Sigmoid colon (tissue), 7 donors: ENCODE results near the gene FMN2. TPM values are rescaled to one million over a fixed set of nuclear protein-coding genes. Genes with fewer than 3 reads are reported as not detected.

Experiments
- DNase-seq: peaks from one replicate; pipeline ENCODE4 v3.0.0-alpha.2; 2019
- H3K27ac ChIP-seq, 4 donors: fragments of 200-600 bp; sonication (generic); one replicate each; pipeline ENCODE4 v1.5.1; 2016 to 2019; ENCODE audit warnings: mild to moderate bottlenecking in 1 of 4
- H3K27me3 ChIP-seq, 3 donors: fragments of 200-600 bp; sonication (generic); one replicate each; pipeline ENCODE4 v1.5.1; 2019; ENCODE audit warnings: mild to moderate bottlenecking in 1 of 3
- H3K36me3 ChIP-seq, 4 donors: fragments of 200-600 bp; sonication (generic); one replicate each; pipeline ENCODE4 v1.5.1; 2016 to 2019
- H3K4me1 ChIP-seq, 4 donors: fragments of 200-600 bp; sonication (generic); one replicate each; pipeline ENCODE4 v1.5.1; 2017 to 2019
- H3K4me3 ChIP-seq, 4 donors: fragments of 200-600 bp; sonication (generic); one replicate each; pipeline ENCODE4 v1.5.1; 2017 to 2019; ENCODE audit warnings: mild to moderate bottlenecking in 2 of 4, moderate library complexity in 1 of 4
- H3K9me3 ChIP-seq, 4 donors: fragments of 200-600 bp in 3 of 4; sonication (generic) in 3 of 4; one replicate each; pipeline versions ENCODE4 v1.5.1 to v1.6.1; 2013 to 2019
- EP300 ChIP-seq, 4 donors: sonication (generic); formaldehyde crosslinking; IDR thresholded peaks; one replicate each; pipeline ENCODE4 v1.6.1; 2017; ENCODE audit warnings: antibody characterized with exemption in 4 of 4
- POLR2A ChIP-seq, 2 donors: fragments of 450-650 bp; IDR thresholded peaks; one replicate each; pipeline ENCODE4 v1.6.1; 2016; ENCODE audit warnings: antibody characterized with exemption in 2 of 2, mild to moderate bottlenecking in 2 of 2, moderate library complexity in 2 of 2
- POLR2AphosphoS5 ChIP-seq, 4 donors: sonication (generic); formaldehyde crosslinking; IDR thresholded peaks; one replicate each; pipeline ENCODE4 v1.6.1; 2017; ENCODE audit warnings: antibody characterized with exemption in 4 of 4
- WGBS, 2 donors: extraction: QIAGEN DNeasy Blood & Tissue Kit; methylation state at CpG; one replicate each; pipeline ENCODE4 v1.1.7; 2013; 5-methylcytosine and 5-hydroxymethylcytosine counted together
- intact Hi-C: fragments of 100-400 bp; cut with DNase I; formaldehyde crosslinking; loops from one replicate; pipeline ENCODE4 v1.15.1; 2023
- polyA plus RNA-seq, 3 donors: library from polyadenylated mRNA; stranded (reverse); fragments of 200-250 nt; gene quantifications; one replicate each; pipeline ENCODE4 v1.2.3, GENCODE V29; 2013
- total RNA-seq, 4 donors: library from RNA; depleted of rRNA; stranded (reverse); fragments of >200 nt; gene quantifications; one replicate each; pipeline ENCODE4 v1.1.0, GENCODE V29; 2016
- TF ChIP-seq, protein P1 (sequence below), 4 experiments: fragments of 450-650 bp in 3 of 4; fragments of 200-600 bp in 1 of 4; IDR thresholded peaks; one replicate each; pipeline ENCODE4 v1.5.1; 2016 to 2019; ENCODE audit warnings: antibody characterized with exemption in 4 of 4, mild to moderate bottlenecking in 3 of 4, moderate library complexity in 2 of 4
- donor health status: healthy with polysubstance abuse.
- donor health status: Bipolar disorder and iron deficiency.
- donor health status: healthy.

The FMN2 gene
- total and polyA plus RNA-seq, 7 donors, result 1.5 to 16.9 (median 10.3) TPM

DNA sequence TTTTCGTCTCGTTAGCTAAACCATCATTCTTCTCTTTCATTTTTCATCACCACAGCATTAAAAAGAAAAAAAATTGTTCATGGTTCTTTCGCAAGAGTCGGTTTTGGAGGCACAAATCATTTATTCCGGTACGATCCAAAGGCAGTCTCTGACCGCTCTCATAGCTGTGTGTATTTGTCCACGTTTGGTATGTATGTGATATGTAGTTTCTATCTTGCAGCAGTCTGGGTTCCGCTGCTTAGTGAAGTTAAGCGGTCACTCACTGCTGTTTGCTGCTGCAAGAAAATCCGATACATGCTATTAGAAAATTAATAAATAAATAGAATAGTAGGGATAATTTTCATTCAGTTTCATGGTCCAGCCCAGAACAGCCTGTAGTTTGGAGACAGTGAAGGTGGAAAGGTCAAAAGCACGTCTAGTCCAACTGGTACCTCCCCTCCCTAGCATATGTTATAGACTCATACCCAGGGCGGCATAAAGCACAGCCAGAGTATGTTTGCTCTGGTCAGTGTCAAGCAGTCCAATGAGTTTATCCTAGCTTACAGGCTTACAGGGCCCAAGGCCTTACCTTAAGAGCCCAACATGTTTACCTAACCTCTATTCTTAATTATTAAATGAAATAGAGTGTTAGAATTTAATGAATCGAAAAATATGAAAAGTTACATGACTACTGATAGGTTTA, 2.5 kb downstream of the FMN2 start:
- TF ChIP-seq POLR2A (IDR thresholded peaks at IDR 0.05) (no peak), POLR2AphosphoS5 (IDR thresholded peaks at IDR 0.05) (peak in 3 of 4 donors; percentile 47 to 78 (median 52))
- DNase-seq, result no peak
- peaks cover 0 to 16% (median 0%) of the 10 kb centered on the region in 3 donors for H3K27me3 ChIP-seq
- no peaks in the 10 kb centered on the region for H3K9me3 ChIP-seq
- peak overlapping the region; percentile 54 to 77 (median 72) for H3K4me3 ChIP-seq
- intact Hi-C loops, result loop anchor here (5.0 kb wide), 1 partner anchor 67 kb away; no protein-coding TSS in a partner anchor
- 89 to 90% methylated on average over 14 of the region's 14 CpGs for WGBS, 2 donors
- peaks cover 0 to 46% (median 32%) of the 10 kb centered on the region in 4 donors for H3K4me1 ChIP-seq
- H3K27ac ChIP-seq, result peak overlapping the region in 3 of 4 donors; percentile 82 to 92 (median 85)
- no peaks in the 10 kb centered on the region for H3K36me3 ChIP-seq

DNA sequence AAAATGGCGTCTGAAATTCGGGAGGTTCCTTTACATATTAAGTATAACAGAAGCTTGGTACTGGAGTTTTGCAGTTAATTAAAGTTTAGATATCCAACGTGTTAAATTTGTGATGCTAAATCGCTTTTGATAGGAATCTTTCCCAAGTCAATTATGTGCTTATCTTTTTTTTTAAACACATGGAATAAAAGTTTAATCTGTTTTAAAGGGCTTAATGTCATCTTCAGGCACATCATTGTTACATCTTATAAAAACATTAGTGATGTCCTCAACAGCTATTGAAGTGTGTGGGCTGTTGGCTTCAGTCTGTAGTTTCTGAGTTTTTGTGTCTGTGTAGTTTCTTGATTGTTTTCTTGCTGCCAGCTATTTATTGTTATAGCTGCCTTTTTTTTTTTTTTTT, 5.3 kb downstream of the FMN2 start:
- no peak for DNase-seq
- intact Hi-C loops, result no loop called here
- H3K9me3 ChIP-seq, result no peaks in the 10 kb centered on the region
- H3K27ac ChIP-seq, result peak overlapping the region in 2 of 4 donors; percentile 85 to 92
- peaks cover 0 to 12% (median 0%) of the 10 kb centered on the region in 3 donors for H3K27me3 ChIP-seq
- H3K4me3 ChIP-seq, result no peak overlapping the region
- peaks cover 0 to 67% (median 43%) of the 10 kb centered on the region in 4 donors for H3K4me1 ChIP-seq
- 86% methylated on average over 4 of the region's 4 CpGs for whole genome bisulfite sequencing, 2 donors
- H3K36me3 ChIP-seq, result no peaks in the 10 kb centered on the region
- TF ChIP-seq, protein P1, sequence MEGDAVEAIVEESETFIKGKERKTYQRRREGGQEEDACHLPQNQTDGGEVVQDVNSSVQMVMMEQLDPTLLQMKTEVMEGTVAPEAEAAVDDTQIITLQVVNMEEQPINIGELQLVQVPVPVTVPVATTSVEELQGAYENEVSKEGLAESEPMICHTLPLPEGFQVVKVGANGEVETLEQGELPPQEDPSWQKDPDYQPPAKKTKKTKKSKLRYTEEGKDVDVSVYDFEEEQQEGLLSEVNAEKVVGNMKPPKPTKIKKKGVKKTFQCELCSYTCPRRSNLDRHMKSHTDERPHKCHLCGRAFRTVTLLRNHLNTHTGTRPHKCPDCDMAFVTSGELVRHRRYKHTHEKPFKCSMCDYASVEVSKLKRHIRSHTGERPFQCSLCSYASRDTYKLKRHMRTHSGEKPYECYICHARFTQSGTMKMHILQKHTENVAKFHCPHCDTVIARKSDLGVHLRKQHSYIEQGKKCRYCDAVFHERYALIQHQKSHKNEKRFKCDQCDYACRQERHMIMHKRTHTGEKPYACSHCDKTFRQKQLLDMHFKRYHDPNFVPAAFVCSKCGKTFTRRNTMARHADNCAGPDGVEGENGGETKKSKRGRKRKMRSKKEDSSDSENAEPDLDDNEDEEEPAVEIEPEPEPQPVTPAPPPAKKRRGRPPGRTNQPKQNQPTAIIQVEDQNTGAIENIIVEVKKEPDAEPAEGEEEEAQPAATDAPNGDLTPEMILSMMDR (IDR thresholded peaks at IDR 0.05), result no peak
- no peak for TF ChIP-seq EP300 (IDR thresholded peaks at IDR 0.05)
- TF ChIP-seq POLR2A (IDR thresholded peaks at IDR 0.05), result no peak
- no peak for TF ChIP-seq POLR2AphosphoS5 (IDR thresholded peaks at IDR 0.05)

DNA sequence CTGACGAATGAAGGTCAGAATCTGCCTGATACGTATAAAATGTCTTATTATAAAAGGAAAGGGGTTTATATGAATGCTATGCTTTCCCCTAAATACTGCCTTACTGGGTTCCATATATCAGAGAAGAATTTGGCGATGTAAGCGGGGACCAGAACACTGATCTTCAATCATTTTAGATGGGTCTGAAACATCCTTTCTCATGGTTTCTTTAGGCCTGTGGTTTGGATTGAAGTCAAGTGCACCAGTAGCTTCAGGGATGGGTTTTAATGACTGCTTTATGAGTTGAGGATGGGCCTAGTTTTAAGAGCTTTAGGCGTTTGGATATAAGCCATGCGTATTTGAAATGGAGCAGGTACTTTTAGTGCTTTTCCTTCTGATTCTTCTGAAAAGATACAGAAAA, 6.9 kb downstream of the FMN2 start:
- intact Hi-C loops, result no loop called here
- peaks cover 0 to under 1% (median 0%) of the 10 kb centered on the region in 3 donors for H3K27me3 ChIP-seq
- H3K36me3 ChIP-seq, result no peaks in the 10 kb centered on the region
- DNase-seq, result no peak
- peaks cover 0 to 62% (median 39%) of the 10 kb centered on the region in 4 donors for H3K4me1 ChIP-seq
- peak overlapping the region in 3 of 4 donors; percentile 55 to 85 (median 79) for H3K27ac ChIP-seq
- TF ChIP-seq, protein P1 (IDR thresholded peaks at IDR 0.05), result no peak
- TF ChIP-seq POLR2A (IDR thresholded peaks at IDR 0.05) (no peak), EP300 (IDR thresholded peaks at IDR 0.05) (no peak), POLR2AphosphoS5 (IDR thresholded peaks at IDR 0.05) (no peak)
- H3K4me3 ChIP-seq, result no peak overlapping the region
- H3K9me3 ChIP-seq, result no peaks in the 10 kb centered on the region
- 89 to 93% methylated on average over 6 of the region's 6 CpGs for WGBS, 2 donors

DNA sequence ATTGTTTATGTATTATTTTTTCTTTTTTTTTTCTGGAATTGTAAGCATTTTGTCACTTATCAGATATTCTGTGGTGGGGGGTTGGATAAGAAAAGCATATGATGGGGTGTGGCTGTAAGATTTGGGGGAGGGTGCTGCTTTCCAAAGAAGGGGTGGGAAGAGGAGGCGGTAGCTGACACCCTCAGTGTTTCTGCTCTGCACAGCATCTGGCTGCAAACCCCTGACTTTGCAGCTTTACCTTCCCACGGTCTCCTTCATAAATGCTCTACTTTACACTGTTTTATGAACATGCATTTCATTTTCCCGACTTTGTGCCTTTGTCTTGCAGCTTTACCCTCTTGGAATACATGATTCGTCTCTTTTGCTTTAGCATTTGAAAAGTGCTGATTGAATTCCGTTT, 7.6 kb downstream of the FMN2 start:
- H3K27me3 ChIP-seq, result no peaks in the 10 kb centered on the region
- no peak overlapping the region for H3K4me3 ChIP-seq
- H3K36me3 ChIP-seq, result no peaks in the 10 kb centered on the region
- intact Hi-C loops, result no loop called here
- H3K4me1 ChIP-seq, result peaks cover 0 to 63% (median 37%) of the 10 kb centered on the region in 4 donors
- peak overlapping the region in 3 of 4 donors; percentile 55 to 85 (median 79) for H3K27ac ChIP-seq
- WGBS, 2 donors, result 66 to 78% methylated on average over 5 of the region's 5 CpGs
- TF ChIP-seq POLR2AphosphoS5 (IDR thresholded peaks at IDR 0.05) (no peak), EP300 (IDR thresholded peaks at IDR 0.05) (no peak), POLR2A (IDR thresholded peaks at IDR 0.05) (no peak)
- TF ChIP-seq, protein P1 (IDR thresholded peaks at IDR 0.05), result no peak
- no peak for DNase-seq
- H3K9me3 ChIP-seq, result no peaks in the 10 kb centered on the region

DNA sequence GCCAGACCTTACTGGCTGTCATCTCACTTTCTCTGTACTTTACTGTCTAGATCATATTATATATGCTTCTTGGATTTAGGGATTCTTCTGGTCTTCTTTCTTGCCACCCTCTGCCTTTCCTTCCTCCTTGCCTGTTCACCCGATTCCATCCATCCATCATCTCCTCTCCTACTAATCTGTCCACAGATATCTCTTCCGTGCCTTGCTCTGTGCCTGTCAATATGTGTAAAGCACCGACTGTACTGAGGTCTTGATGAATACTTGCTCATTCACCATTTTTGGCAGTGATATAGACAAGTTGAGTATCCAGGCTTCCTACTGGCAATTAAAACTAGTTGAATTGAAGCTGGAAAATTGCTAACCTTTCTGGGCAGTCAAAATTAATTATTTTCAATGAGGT, 8.1 kb downstream of the FMN2 start:
- no peaks in the 10 kb centered on the region for H3K27me3 ChIP-seq

More for the DNA sequence above, 8.1 kb downstream of the FMN2 start:
- H3K27ac ChIP-seq, result peak overlapping the region in 3 of 4 donors; percentile 55 to 85 (median 79)
- TF ChIP-seq EP300 (IDR thresholded peaks at IDR 0.05) (no peak), POLR2A (IDR thresholded peaks at IDR 0.05) (no peak), POLR2AphosphoS5 (IDR thresholded peaks at IDR 0.05) (no peak)
- TF ChIP-seq, protein P1 (IDR thresholded peaks at IDR 0.05), result no peak
- intact Hi-C loops, result no loop called here
- H3K36me3 ChIP-seq, result no peaks in the 10 kb centered on the region
- no peaks in the 10 kb centered on the region for H3K9me3 ChIP-seq
- no peak overlapping the region for H3K4me3 ChIP-seq
- H3K4me1 ChIP-seq, result peaks cover 0 to 65% (median 37%) of the 10 kb centered on the region in 4 donors
- WGBS, 2 donors, result 77 to 86% methylated on average over 3 of the region's 3 CpGs
- no peak for DNase-seq
